Loucy (cell line): Measurements from ENCODE around the gene WDR37.

Experiments
- EZH2phosphoT487 ChIP-seq: fragments of 200-600 bp; IDR thresholded peaks from 2 replicates; pipeline ENCODE4 v1.6.1; 2018; ENCODE audit warnings: antibody characterized with exemption, mild to moderate bottlenecking, moderate library complexity, borderline replicate concordance
- TF ChIP-seq, protein P1 (sequence below): fragments of 200-600 bp; sonication (generic); conservative IDR thresholded peaks from 2 replicates; pipeline ENCODE4 v1.5.1; 2014; ENCODE audit warnings: mild to moderate bottlenecking, antibody characterized with exemption, low read length

DNA sequence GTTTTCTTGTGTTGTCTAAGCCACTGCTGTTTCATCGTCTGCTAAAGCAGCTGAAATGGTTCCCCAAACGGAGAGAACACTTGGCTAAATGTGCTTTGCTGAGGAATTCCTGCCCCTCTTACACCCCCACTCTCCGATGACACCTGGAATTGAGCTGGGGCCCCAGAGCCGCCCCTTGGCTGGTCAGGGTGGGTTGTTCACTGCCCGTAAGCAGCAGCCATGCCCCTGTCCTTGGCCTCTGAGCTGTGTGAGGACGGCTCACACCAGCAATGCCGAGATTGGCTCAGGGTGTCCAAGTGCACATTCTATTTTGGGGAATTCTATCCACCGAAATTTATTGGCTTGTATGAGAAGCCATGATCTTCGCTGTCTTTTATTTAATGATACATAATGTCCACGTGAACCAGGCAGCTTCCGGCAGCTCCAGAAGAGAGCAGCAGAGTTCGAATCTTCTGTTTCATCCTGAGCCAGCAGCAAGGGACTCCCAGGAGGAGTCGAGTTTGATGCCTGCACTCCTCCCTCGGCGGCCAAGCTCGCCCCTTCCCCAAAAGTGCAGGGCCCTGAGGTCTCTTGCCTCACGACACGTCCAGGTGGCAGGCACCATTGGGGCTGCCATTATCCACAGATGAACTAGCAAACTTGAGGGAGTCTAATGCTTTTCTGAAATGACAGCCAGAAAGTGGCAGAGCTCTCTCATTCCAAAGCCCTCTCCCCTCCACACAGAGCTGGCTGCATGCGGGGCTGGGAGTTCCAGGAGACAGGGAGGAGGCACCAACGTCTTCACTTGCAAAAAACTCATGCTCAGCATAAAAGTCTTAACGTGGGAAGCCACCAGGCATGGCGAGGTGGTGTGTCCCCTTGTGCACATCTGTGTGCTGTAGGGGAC lies 114.0 kb downstream of the WDR37 start:
- TF ChIP-seq, protein P1, sequence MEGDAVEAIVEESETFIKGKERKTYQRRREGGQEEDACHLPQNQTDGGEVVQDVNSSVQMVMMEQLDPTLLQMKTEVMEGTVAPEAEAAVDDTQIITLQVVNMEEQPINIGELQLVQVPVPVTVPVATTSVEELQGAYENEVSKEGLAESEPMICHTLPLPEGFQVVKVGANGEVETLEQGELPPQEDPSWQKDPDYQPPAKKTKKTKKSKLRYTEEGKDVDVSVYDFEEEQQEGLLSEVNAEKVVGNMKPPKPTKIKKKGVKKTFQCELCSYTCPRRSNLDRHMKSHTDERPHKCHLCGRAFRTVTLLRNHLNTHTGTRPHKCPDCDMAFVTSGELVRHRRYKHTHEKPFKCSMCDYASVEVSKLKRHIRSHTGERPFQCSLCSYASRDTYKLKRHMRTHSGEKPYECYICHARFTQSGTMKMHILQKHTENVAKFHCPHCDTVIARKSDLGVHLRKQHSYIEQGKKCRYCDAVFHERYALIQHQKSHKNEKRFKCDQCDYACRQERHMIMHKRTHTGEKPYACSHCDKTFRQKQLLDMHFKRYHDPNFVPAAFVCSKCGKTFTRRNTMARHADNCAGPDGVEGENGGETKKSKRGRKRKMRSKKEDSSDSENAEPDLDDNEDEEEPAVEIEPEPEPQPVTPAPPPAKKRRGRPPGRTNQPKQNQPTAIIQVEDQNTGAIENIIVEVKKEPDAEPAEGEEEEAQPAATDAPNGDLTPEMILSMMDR: no peak
- TF ChIP-seq EZH2phosphoT487: no peak
